Occipital lobe (tissue), 2 donors: Measurements from ENCODE around the gene GZMM. TPM values are rescaled to one million over a fixed set of nuclear protein-coding genes. Genes with fewer than 3 reads are reported as not detected.
A peak's percentile ranks its signal among the peaks of the same experiment; 100 is the strongest.

Experiments used
- DNase-seq: peaks from one replicate; lab custom pipeline; 2025; lab: John Stamatoyannopoulos, UW
- total RNA-seq: library from RNA; depleted of rRNA; stranded (reverse); fragments of >200 nt; gene quantifications from one replicate; pipeline ENCODE4 v1.2.3, GENCODE V29; 2014

GZMM gene
- total RNA-seq, 1 donor from 2014 or later = not detected

GRCh38 chr19:511101-511851, 32.6 kb upstream of the GZMM start:
- DNase-seq = peak; percentile 63

- no peak for DNase-seq
Observed at GRCh38 chr19:512547-513365, 31.1 kb upstream of the GZMM start.

- no peak for DNase-seq
Observed at GRCh38 chr19:513368-514165, 30.3 kb upstream of the GZMM start.

- no peak for DNase-seq
Observed at GRCh38 chr19:514166-514663, 29.6 kb upstream of the GZMM start.

- no peak for DNase-seq
Observed at GRCh38 chr19:517721-518597, 25.9 kb upstream of the GZMM start.

- no peak for DNase-seq
Observed at GRCh38 chr19:518598-519231, 25.1 kb upstream of the GZMM start.

GRCh38 chr19:519449-519865, 24.4 kb upstream of the GZMM start:
- DNase-seq = no peak

GRCh38 chr19:522726-523125, 21.1 kb upstream of the GZMM start:
- DNase-seq = no peak

GRCh38 chr19:524062-524674, 19.7 kb upstream of the GZMM start:
- DNase-seq = no peak

- no peak for DNase-seq
Observed at GRCh38 chr19:525029-525428, 18.8 kb upstream of the GZMM start.

GRCh38 chr19:525857-526419, 17.9 kb upstream of the GZMM start:
- no peak for DNase-seq

- DNase-seq = no peak
Observed at GRCh38 chr19:530134-531008, 13.5 kb upstream of the GZMM start.

- DNase-seq = peak; percentile 63
Observed at GRCh38 chr19:531009-531752, 12.7 kb upstream of the GZMM start.

GRCh38 chr19:531753-532560, 11.9 kb upstream of the GZMM start, which contains the start of gene CDC34:
CDC34 (plus strand) TSS chr19:531760; CDS start chr19:531932, 172 bp downstream.
- DNase-seq = no peak

GRCh38 chr19:532561-533363, 11.1 kb upstream of the GZMM start:
- DNase-seq = peak; percentile 43
